ENCODE measurements around the gene CDH2.

Gene CDH2

GRCh38 chr18:28198620-28199019 lies 21.7 kb upstream of the CDH2 start:
- H3K4me3 ChIP-seq (ENCODE audit: low read depth, low read length), result no peak overlapping the region
- TF ChIP-seq, protein P1, sequence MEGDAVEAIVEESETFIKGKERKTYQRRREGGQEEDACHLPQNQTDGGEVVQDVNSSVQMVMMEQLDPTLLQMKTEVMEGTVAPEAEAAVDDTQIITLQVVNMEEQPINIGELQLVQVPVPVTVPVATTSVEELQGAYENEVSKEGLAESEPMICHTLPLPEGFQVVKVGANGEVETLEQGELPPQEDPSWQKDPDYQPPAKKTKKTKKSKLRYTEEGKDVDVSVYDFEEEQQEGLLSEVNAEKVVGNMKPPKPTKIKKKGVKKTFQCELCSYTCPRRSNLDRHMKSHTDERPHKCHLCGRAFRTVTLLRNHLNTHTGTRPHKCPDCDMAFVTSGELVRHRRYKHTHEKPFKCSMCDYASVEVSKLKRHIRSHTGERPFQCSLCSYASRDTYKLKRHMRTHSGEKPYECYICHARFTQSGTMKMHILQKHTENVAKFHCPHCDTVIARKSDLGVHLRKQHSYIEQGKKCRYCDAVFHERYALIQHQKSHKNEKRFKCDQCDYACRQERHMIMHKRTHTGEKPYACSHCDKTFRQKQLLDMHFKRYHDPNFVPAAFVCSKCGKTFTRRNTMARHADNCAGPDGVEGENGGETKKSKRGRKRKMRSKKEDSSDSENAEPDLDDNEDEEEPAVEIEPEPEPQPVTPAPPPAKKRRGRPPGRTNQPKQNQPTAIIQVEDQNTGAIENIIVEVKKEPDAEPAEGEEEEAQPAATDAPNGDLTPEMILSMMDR (IDR thresholded peaks at IDR 0.05; ENCODE audit: low read depth, low read length, missing control alignments), result no peak
- in situ Hi-C loops (cut with HindIII; ENCODE audit: low sequenced_read_pairs), result no loop called here
- no peak for DNase-seq (ENCODE audit: low read depth)

- TF ChIP-seq, protein P1 (IDR thresholded peaks at IDR 0.05; ENCODE audit: low read depth, low read length, missing control alignments), result no peak
- no peak overlapping the region for H3K4me3 ChIP-seq (ENCODE audit: low read depth, low read length)
- DNase-seq (ENCODE audit: low read depth), result no peak
- in situ Hi-C loops (cut with HindIII; ENCODE audit: low sequenced_read_pairs), result no loop called here
Observed at GRCh38 chr18:28193177-28193778, 16.3 kb upstream of the CDH2 start.

- in situ Hi-C loops (cut with HindIII; ENCODE audit: low sequenced_read_pairs), result no loop called here
- no peak overlapping the region for H3K4me3 ChIP-seq (ENCODE audit: low read depth, low read length)
- TF ChIP-seq, protein P1 (IDR thresholded peaks at IDR 0.05; ENCODE audit: low read depth, low read length, missing control alignments), result peak; percentile 69
- no peak for DNase-seq (ENCODE audit: low read depth)
Observed at GRCh38 chr18:28189400-28190239, 12.7 kb upstream of the CDH2 start.

DNA sequence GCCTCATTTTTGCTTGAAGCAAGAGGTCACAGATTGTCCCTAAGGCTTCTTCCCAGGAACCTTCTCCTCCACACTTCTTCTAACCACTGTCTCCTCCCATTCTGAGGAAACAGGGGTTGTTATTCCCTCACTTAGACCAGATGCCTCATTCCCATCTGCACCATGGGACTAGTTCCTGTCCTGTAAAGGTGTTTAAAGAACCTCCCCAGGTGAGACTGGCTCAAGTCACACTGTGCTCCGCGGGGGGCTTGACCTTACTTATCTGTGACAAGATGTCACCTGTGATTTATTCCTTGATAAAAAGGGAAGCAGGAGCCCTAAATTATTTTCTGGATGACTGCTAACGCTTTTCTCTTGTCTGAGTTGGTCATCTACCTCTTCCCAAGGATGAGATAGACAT lies 8.2 kb upstream of the CDH2 start:
- no peak overlapping the region for H3K4me3 ChIP-seq (ENCODE audit: low read depth, low read length)
- TF ChIP-seq, protein P1 (IDR thresholded peaks at IDR 0.05; ENCODE audit: low read depth, low read length, missing control alignments), result no peak
- DNase-seq (ENCODE audit: low read depth), result no peak
- in situ Hi-C loops (cut with HindIII; ENCODE audit: low sequenced_read_pairs), result no loop called here

- no peak for DNase-seq (ENCODE audit: low read depth)
- in situ Hi-C loops (cut with HindIII; ENCODE audit: low sequenced_read_pairs), result no loop called here
- no peak overlapping the region for H3K4me3 ChIP-seq (ENCODE audit: low read depth, low read length)
- TF ChIP-seq, protein P1 (IDR thresholded peaks at IDR 0.05; ENCODE audit: low read depth, low read length, missing control alignments), result no peak
Observed at GRCh38 chr18:28183418-28184078, 6.6 kb upstream of the CDH2 start.

DNA sequence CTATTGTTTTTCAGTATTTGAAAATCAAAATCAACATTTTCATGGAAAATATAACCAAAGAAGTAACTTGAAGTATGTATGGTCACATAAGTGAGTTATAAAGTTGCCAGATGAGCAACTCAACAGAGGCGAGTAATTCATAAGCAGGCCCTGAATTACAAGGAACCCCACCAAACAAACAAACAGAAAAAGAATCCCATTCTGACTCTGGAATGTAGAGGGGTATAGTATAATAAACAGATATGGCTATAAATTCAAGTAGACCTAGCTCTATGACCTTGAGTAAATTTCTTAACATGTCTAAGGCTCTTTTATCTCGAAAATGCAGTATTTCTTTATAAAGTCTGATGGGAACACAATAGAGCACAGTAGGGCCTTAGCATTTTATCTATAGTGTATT lies 4.7 kb upstream of the CDH2 start:
- TF ChIP-seq, protein P1 (IDR thresholded peaks at IDR 0.05; ENCODE audit: low read depth, low read length, missing control alignments), result no peak
- no peak for DNase-seq (ENCODE audit: low read depth)
- H3K4me3 ChIP-seq (ENCODE audit: low read depth, low read length), result no peak overlapping the region
- in situ Hi-C loops (cut with HindIII; ENCODE audit: low sequenced_read_pairs), result no loop called here

All from astrocyte of the cerebellum (primary cell).